K562 (cell line): ENCODE measurements around the gene ZDHHC24. TPM values are rescaled to one million over a fixed set of nuclear protein-coding genes. Genes with fewer than 3 reads are reported as not detected.

Experiments
- BRD9 ChIP-seq: fragments of 450-650 bp; IDR thresholded peaks from 2 replicates; pipeline ENCODE4 v1.6.1; 2018; ENCODE audit warnings: low read depth; ENCODE audit not compliant: partially characterized antibody
- CBX8 ChIP-seq: fragments of 200-600 bp; sonication (generic); IDR thresholded peaks from 2 replicates; pipeline ENCODE4 v1.6.1; 2012; ENCODE audit warnings: borderline replicate concordance, mixed run types, low read depth, mild to moderate bottlenecking, moderate library complexity, mixed read lengths, low read length, control low read depth, inconsistent platforms; ENCODE audit not compliant: poor library complexity, severe bottlenecking; ENCODE audit errors: extremely low read depth
- DACH1 ChIP-seq: fragments of 450-650 bp; IDR thresholded peaks from 2 replicates; pipeline ENCODE4 v1.6.1; 2018; ENCODE audit not compliant: partially characterized antibody
- ELF4 ChIP-seq: fragments of 450-650 bp; formaldehyde crosslinking; IDR thresholded peaks from 2 replicates; pipeline ENCODE4 v1.4.0; 2022; ENCODE audit warnings: missing genetic modification characterization
- EWSR1 ChIP-seq: fragments of 450-650 bp; IDR thresholded peaks from 2 replicates; pipeline ENCODE4 v1.6.1; 2018; ENCODE audit warnings: borderline replicate concordance, mild to moderate bottlenecking, low read depth, moderate library complexity; ENCODE audit not compliant: partially characterized antibody
- HDAC3 ChIP-seq: fragments of 450-650 bp; IDR thresholded peaks from 2 replicates; pipeline ENCODE4 v1.6.1; 2018; ENCODE audit warnings: borderline replicate concordance, mild to moderate bottlenecking, moderate library complexity; ENCODE audit not compliant: partially characterized antibody
- ID3 ChIP-seq, 2 experiments: fragments of 250-450 bp in 1 of 2; fragments of 450-650 bp in 1 of 2; sonication (Bioruptor Pico) in 1 of 2; IDR thresholded peaks; 2 replicates each; pipeline versions ENCODE4 v1.6.1 to v1.8.0; 2016 to 2021; ENCODE audit warnings: mild to moderate bottlenecking in 2 of 2, moderate library complexity in 2 of 2, missing compliant biosample characterization in 1 of 2, missing genetic modification characterization in 1 of 2
- KAT7 ChIP-seq: sonication (generic); formaldehyde crosslinking; IDR thresholded peaks from 2 replicates; pipeline ENCODE4 v1.8.0; 2022; ENCODE audit warnings: missing genetic modification reagents, mild to moderate bottlenecking, borderline replicate concordance
- KLF13 ChIP-seq: fragments of 450-650 bp; IDR thresholded peaks from 2 replicates; pipeline ENCODE4 v1.6.1; 2016; ENCODE audit warnings: missing genetic modification characterization, low read depth, mild to moderate bottlenecking, missing compliant biosample characterization, moderate library complexity, borderline replicate concordance
- MNT ChIP-seq, 2 experiments: fragments of 450-650 bp; conservative IDR thresholded peaks; 2 replicates each; pipeline ENCODE4 v1.6.1; 2017; ENCODE audit warnings: mild to moderate bottlenecking in 2 of 2, moderate library complexity in 2 of 2
- NCOA4 ChIP-seq: fragments of 450-650 bp; IDR thresholded peaks from 2 replicates; pipeline ENCODE4 v1.6.1; 2018; ENCODE audit warnings: mild to moderate bottlenecking; ENCODE audit not compliant: partially characterized antibody
- NR1H2 ChIP-seq: sonication (generic); formaldehyde crosslinking; IDR thresholded peaks from 2 replicates; pipeline ENCODE4 v1.4.0; 2020; ENCODE audit warnings: mild to moderate bottlenecking, missing genetic modification reagents
- SNAPC5 ChIP-seq: fragments of 250-450 bp; sonication (Bioruptor Pico); IDR thresholded peaks from 2 replicates; pipeline ENCODE4 v1.8.0; 2021; ENCODE audit warnings: moderate library complexity, mild to moderate bottlenecking, inconsistent platforms
- TCF7 ChIP-seq: sonication (generic); IDR thresholded peaks from 2 replicates; pipeline ENCODE4 v1.6.1; 2016; ENCODE audit warnings: antibody characterized with exemption, borderline replicate concordance
- ZC3H11A ChIP-seq: IDR thresholded peaks from 2 replicates; pipeline ENCODE4 v1.6.1; 2012; ENCODE audit warnings: low read depth, low read length, improper control_type of control experiment
- ZEB2 ChIP-seq: fragments of 450-650 bp; IDR thresholded peaks from 2 replicates; pipeline ENCODE4 v1.6.1; 2016
- ZNF140 ChIP-seq: fragments of 250-450 bp; sonication (Bioruptor Pico); IDR thresholded peaks from 2 replicates; pipeline ENCODE4 v1.8.0; 2021; ENCODE audit warnings: moderate library complexity, mild to moderate bottlenecking, inconsistent platforms
- polyA plus RNA-seq, 8 experiments: library from polyadenylated mRNA; depleted of rRNA in 4 of 8; stranded (reverse) in 5 of 8; unstranded in 3 of 8; fragments of >200 nt; fragmentation: Nextera tagmentation in 2 of 8; fragmentation: Illumina TruSeq in 1 of 8; extraction: Ambion mirVana in 2 of 8; extraction: Trizol in 1 of 8; gene quantifications; 2 replicates each; pipeline versions ENCODE4 v1.2.1 to v1.2.3, GENCODE V29; 2011 to 2014; ENCODE audit warnings: inconsistent platforms in 1 of 8, missing spikeins in 1 of 8
- total RNA-seq, 7 experiments: library from RNA; depleted of rRNA in 6 of 7; stranded (reverse); fragments of >200 nt in 6 of 7; fragmentation: Illumina TruSeq in 2 of 7; extraction: Trizol in 2 of 7; gene quantifications; 2 replicates each; pipeline versions ENCODE4 v1.2.1 to v1.2.3, GENCODE V29; 2011 to 2021; ENCODE audit warnings: low replicate concordance in 1 of 7
- TF ChIP-seq, protein P1 (sequence below): fragments of 450-650 bp; formaldehyde crosslinking; IDR thresholded peaks from 2 replicates; pipeline ENCODE4 v1.4.0; 2022; ENCODE audit warnings: missing genetic modification characterization
- TF ChIP-seq, protein P2 (sequence below): fragments of 250-450 bp; sonication (Bioruptor Pico); IDR thresholded peaks from 2 replicates; pipeline ENCODE4 v1.4.0; 2020; ENCODE audit warnings: mild to moderate bottlenecking, moderate library complexity

Gene ZDHHC24
- total and polyA plus RNA-seq, 9 of the 15 experiments (the other 6 are each of a cell fraction or from before 2014, with no cell fraction given), result 0.45 to 11.2 (median 2.7) TPM

- TF ChIP-seq, protein P1, sequence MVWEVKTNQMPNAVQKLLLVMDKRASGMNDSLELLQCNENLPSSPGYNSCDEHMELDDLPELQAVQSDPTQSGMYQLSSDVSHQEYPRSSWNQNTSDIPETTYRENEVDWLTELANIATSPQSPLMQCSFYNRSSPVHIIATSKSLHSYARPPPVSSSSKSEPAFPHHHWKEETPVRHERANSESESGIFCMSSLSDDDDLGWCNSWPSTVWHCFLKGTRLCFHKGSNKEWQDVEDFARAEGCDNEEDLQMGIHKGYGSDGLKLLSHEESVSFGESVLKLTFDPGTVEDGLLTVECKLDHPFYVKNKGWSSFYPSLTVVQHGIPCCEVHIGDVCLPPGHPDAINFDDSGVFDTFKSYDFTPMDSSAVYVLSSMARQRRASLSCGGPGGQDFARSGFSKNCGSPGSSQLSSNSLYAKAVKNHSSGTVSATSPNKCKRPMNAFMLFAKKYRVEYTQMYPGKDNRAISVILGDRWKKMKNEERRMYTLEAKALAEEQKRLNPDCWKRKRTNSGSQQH (CRISPR knock-in tag), result no peak
- TF ChIP-seq NR1H2 (CRISPR knock-in tag) (0 out of 2 replicates have a peak, but pooled peaks have one; percentile 59), ID3 (CRISPR knock-in tag; IDR thresholded peaks at IDR 0.05) (no peak), ID3 (tag; IDR thresholded peaks at IDR 0.05) (0 out of 2 replicates have a peak, but pooled peaks have one; percentile 18), ZC3H11A (no peak), NCOA4 (no peak), CBX8 (no peak), EWSR1 (no peak), DACH1 (peak; percentile 51), ZNF140 (CRISPR knock-in tag) (no peak), ELF4 (CRISPR knock-in tag) (no peak), ZEB2 (peak; percentile 74; the same call in 1 of the 2 replicates), KLF13 (tag) (no peak), BRD9 (no peak), SNAPC5 (CRISPR knock-in tag) (no peak), KAT7 (no peak), TCF7 (no peak), HDAC3 (no peak), MNT (conservative IDR thresholded peaks at IDR 0.05) (peak in 1 of 2 experiments; percentile 82; a peak in 3 of 4 replicates)
- TF ChIP-seq, protein P2, sequence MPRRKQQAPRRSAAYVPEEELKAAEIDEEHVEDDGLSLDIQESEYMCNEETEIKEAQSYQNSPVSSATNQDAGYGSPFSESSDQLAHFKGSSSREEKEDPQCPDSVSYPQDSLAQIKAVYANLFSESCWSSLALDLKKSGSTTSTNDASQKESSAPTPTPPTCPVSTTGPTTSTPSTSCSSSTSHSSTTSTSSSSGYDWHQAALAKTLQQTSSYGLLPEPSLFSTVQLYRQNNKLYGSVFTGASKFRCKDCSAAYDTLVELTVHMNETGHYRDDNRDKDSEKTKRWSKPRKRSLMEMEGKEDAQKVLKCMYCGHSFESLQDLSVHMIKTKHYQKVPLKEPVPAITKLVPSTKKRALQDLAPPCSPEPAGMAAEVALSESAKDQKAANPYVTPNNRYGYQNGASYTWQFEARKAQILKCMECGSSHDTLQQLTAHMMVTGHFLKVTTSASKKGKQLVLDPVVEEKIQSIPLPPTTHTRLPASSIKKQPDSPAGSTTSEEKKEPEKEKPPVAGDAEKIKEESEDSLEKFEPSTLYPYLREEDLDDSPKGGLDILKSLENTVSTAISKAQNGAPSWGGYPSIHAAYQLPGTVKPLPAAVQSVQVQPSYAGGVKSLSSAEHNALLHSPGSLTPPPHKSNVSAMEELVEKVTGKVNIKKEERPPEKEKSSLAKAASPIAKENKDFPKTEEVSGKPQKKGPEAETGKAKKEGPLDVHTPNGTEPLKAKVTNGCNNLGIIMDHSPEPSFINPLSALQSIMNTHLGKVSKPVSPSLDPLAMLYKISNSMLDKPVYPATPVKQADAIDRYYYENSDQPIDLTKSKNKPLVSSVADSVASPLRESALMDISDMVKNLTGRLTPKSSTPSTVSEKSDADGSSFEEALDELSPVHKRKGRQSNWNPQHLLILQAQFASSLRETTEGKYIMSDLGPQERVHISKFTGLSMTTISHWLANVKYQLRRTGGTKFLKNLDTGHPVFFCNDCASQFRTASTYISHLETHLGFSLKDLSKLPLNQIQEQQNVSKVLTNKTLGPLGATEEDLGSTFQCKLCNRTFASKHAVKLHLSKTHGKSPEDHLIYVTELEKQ (CRISPR knock-in tag), result no peak
Observed at GRCh38 chr11:66592457-66593302, 46.8 kb upstream of the ZDHHC24 start, which contains the start of the genes CCDC87 and CCS (continued).
